Mesenchymal stem cell (in vitro differentiated cells and primary cell): ENCODE data around the gene PLLP.

Source experiments
- DNase-seq: peaks from one replicate; pipeline ENCODE4 v3.0.0-alpha.2; 2013
- H2AFZ ChIP-seq: one replicate; pipeline ENCODE4 v1.6.1; 2013; ENCODE audit warnings: low read depth, mild to moderate bottlenecking, control low read depth, inconsistent platforms, low read length, moderate library complexity
- H2AK5ac ChIP-seq: 2 replicates; pipeline ENCODE4 v1.6.1; 2013; ENCODE audit warnings: low read length, moderate library complexity, mild to moderate bottlenecking, inconsistent platforms; ENCODE audit not compliant: severe bottlenecking
- H2BK120ac ChIP-seq: one replicate; pipeline ENCODE4 v1.6.1; 2013; ENCODE audit warnings: low read depth, mild to moderate bottlenecking, inconsistent platforms, low read length, moderate library complexity
- H2BK12ac ChIP-seq, 2 experiments: one replicate each; pipeline ENCODE4 v1.6.1; 2013; ENCODE audit warnings: inconsistent platforms in 2 of 2, low read length in 2 of 2, mild to moderate bottlenecking in 2 of 2, moderate library complexity in 2 of 2, control low read depth in 1 of 2
- H2BK15ac ChIP-seq: one replicate; pipeline ENCODE4 v1.6.1; 2013; ENCODE audit warnings: mild to moderate bottlenecking, low read depth, inconsistent platforms; ENCODE audit not compliant: poor library complexity, severe bottlenecking
- H2BK5ac ChIP-seq: 2 replicates; pipeline ENCODE4 v1.6.1; 2013; ENCODE audit warnings: low read depth, mild to moderate bottlenecking, low read length, control low read depth, inconsistent platforms; ENCODE audit not compliant: poor library complexity, severe bottlenecking
- H3K14ac ChIP-seq, 2 experiments: one replicate each; pipeline ENCODE4 v1.6.1; 2013; ENCODE audit warnings: inconsistent platforms in 2 of 2, low read length in 2 of 2, control low read depth in 1 of 2, mild to moderate bottlenecking in 1 of 2, moderate library complexity in 1 of 2
- H3K18ac ChIP-seq, 2 experiments: one replicate each; pipeline ENCODE4 v1.6.1; 2013; ENCODE audit warnings: inconsistent platforms in 2 of 2, low read length in 2 of 2, control low read depth in 1 of 2, low read depth in 1 of 2, mild to moderate bottlenecking in 1 of 2
- H3K23ac ChIP-seq, 2 experiments: one replicate each; pipeline ENCODE4 v1.6.1; 2013; ENCODE audit warnings: inconsistent platforms in 2 of 2, low read length in 2 of 2, mild to moderate bottlenecking in 2 of 2, moderate library complexity in 2 of 2, control low read depth in 1 of 2
- H3K27ac ChIP-seq: 2 replicates; pipeline ENCODE4 v1.5.1; 2013; ENCODE audit warnings: mild to moderate bottlenecking, moderate library complexity, low read length, control low read depth, inconsistent platforms; ENCODE audit not compliant: poor library complexity, severe bottlenecking
- H3K27me3 ChIP-seq, 2 experiments: 2 replicates each; pipeline versions ENCODE4 v1.6.1 to v1.7.0; 2013; ENCODE audit warnings: low read length in 2 of 2, mild to moderate bottlenecking in 2 of 2, moderate library complexity in 2 of 2, control low read depth in 1 of 2, inconsistent platforms in 1 of 2; ENCODE audit not compliant: control insufficient read depth in 1 of 2, insufficient read depth in 1 of 2
- H3K36me3 ChIP-seq, 2 experiments: 2 replicates each; pipeline versions ENCODE4 v1.6.1 to v1.7.0; 2013; ENCODE audit warnings: low read length in 2 of 2, control low read depth in 1 of 2, inconsistent platforms in 1 of 2, low read depth in 1 of 2, mild to moderate bottlenecking in 1 of 2; ENCODE audit not compliant: insufficient read depth in 2 of 2, control insufficient read depth in 1 of 2
- H3K4ac ChIP-seq, 2 experiments: one replicate each; pipeline ENCODE4 v1.6.1; 2013; ENCODE audit warnings: inconsistent platforms in 2 of 2, low read length in 2 of 2, mild to moderate bottlenecking in 2 of 2, moderate library complexity in 2 of 2, control low read depth in 1 of 2, low read depth in 1 of 2
- H3K4me1 ChIP-seq: 2 replicates; pipeline ENCODE4 v1.6.1; 2013; ENCODE audit warnings: low read depth, low read length, control low read depth; ENCODE audit not compliant: control insufficient read depth, insufficient read depth
- H3K4me2 ChIP-seq: 2 replicates; pipeline ENCODE4 v1.6.1; 2013; ENCODE audit warnings: low read length, mild to moderate bottlenecking, inconsistent platforms; ENCODE audit not compliant: poor library complexity, severe bottlenecking
- H3K4me3 ChIP-seq, 2 experiments: 2 replicates each; pipeline versions ENCODE4 v1.5.1 to v1.7.0; 2013; ENCODE audit warnings: low read length in 2 of 2, mild to moderate bottlenecking in 2 of 2, control low read depth in 1 of 2, low read depth in 1 of 2; ENCODE audit not compliant: insufficient read depth in 1 of 2
- H3K79me1 ChIP-seq: replicated peaks from 2 replicates; pipeline ENCODE4 v1.6.1; 2013; ENCODE audit warnings: mild to moderate bottlenecking, control low read depth, low read length, inconsistent platforms; ENCODE audit not compliant: poor library complexity, severe bottlenecking
- H3K9ac ChIP-seq: 2 replicates; pipeline ENCODE4 v1.7.0; 2013; ENCODE audit warnings: mild to moderate bottlenecking, low read length, moderate library complexity
- H3K9me3 ChIP-seq: 2 replicates; pipeline ENCODE4 v1.7.0; 2013; ENCODE audit warnings: mild to moderate bottlenecking, low read length; ENCODE audit not compliant: control insufficient read depth
- H4K8ac ChIP-seq: one replicate; pipeline ENCODE4 v1.6.1; 2013; ENCODE audit warnings: inconsistent platforms, mild to moderate bottlenecking, low read length, moderate library complexity
- H4K91ac ChIP-seq: one replicate; pipeline ENCODE4 v1.6.1; 2013; ENCODE audit warnings: mild to moderate bottlenecking, low read length, inconsistent platforms
- WGBS: methylation state at CpG from one replicate; pipeline ENCODE4 v1.1.7; 2013; ENCODE audit warnings: mixed read lengths; 5-methylcytosine and 5-hydroxymethylcytosine counted together

The PLLP gene

GRCh38 chr16:57235128-57236021 is 49.1 kb downstream of the PLLP start:
- Histone ChIP-seq H3K79me1 (peaks cover 12% of the 10 kb centered on the region), H3K27me3 (no peaks in the 10 kb centered on the region), H3K18ac (no peak overlapping the region), H3K36me3 (peaks cover 17 to 91% of the 10 kb centered on the region in 2 experiments), H2AK5ac (no peak overlapping the region), H3K9me3 (no peaks in the 10 kb centered on the region), H3K4me1 (peaks cover 2% of the 10 kb centered on the region), H2AFZ (no peak overlapping the region), H3K4me2 (no peak overlapping the region), H3K4ac (no peak overlapping the region), H2BK5ac (no peak overlapping the region), H2BK120ac (no peak overlapping the region), H4K91ac (no peak overlapping the region), H3K9ac (no peak overlapping the region), H2BK15ac (no peak overlapping the region), H3K23ac (no peak overlapping the region), H3K4me3 (no peak overlapping the region), H3K14ac (no peak overlapping the region), H4K8ac (peak overlapping the region; percentile 41), H2BK12ac (no peak overlapping the region), H3K27ac (peak overlapping the region; percentile 69)
- peak; percentile 56 for DNase-seq
- 84% methylated on average over 6 of the region's 8 CpGs for WGBS

- H3K79me1 ChIP-seq: peaks cover 12% of the 10 kb centered on the region
- H3K27ac ChIP-seq: no peak overlapping the region
- no peak overlapping the region for H2BK12ac ChIP-seq
- H3K18ac ChIP-seq: no peak overlapping the region
- no peak for DNase-seq
- H4K91ac ChIP-seq: no peak overlapping the region
- H3K14ac ChIP-seq: no peak overlapping the region
- no peak overlapping the region for H3K23ac ChIP-seq
- H4K8ac ChIP-seq: no peak overlapping the region
- no peak overlapping the region for H2AK5ac ChIP-seq
- no peak overlapping the region for H3K4ac ChIP-seq
- no peak overlapping the region for H2BK5ac ChIP-seq
- no peak overlapping the region for H2AFZ ChIP-seq
- H3K4me3 ChIP-seq: no peak overlapping the region
- H2BK15ac ChIP-seq: no peak overlapping the region
- peaks cover 2% of the 10 kb centered on the region for H3K4me1 ChIP-seq
- no peak overlapping the region for H3K9ac ChIP-seq
- H3K9me3 ChIP-seq: no peaks in the 10 kb centered on the region
- no peaks in the 10 kb centered on the region for H3K27me3 ChIP-seq
- peaks cover 20 to 92% of the 10 kb centered on the region in 2 experiments for H3K36me3 ChIP-seq
- no peak overlapping the region for H3K4me2 ChIP-seq
- no peak overlapping the region for H2BK120ac ChIP-seq
These were observed 49.8 kb downstream of the PLLP start for GRCh38 chr16:57234707-57235092.

- Histone ChIP-seq H3K14ac (no peak overlapping the region), H2BK120ac (no peak overlapping the region), H3K27me3 (no peaks in the 10 kb centered on the region), H3K79me1 (peaks cover 12% of the 10 kb centered on the region), H3K18ac (no peak overlapping the region), H2BK12ac (no peak overlapping the region), H2BK5ac (no peak overlapping the region), H3K4me2 (no peak overlapping the region), H2AFZ (no peak overlapping the region), H4K91ac (no peak overlapping the region), H3K4me1 (peaks cover 2% of the 10 kb centered on the region), H3K9me3 (no peaks in the 10 kb centered on the region), H3K36me3 (peaks cover 20 to 90% of the 10 kb centered on the region in 2 experiments), H4K8ac (no peak overlapping the region), H2AK5ac (no peak overlapping the region), H3K9ac (no peak overlapping the region), H3K4ac (no peak overlapping the region), H3K4me3 (no peak overlapping the region), H3K23ac (no peak overlapping the region), H3K27ac (no peak overlapping the region), H2BK15ac (no peak overlapping the region)
- WGBS: 95% methylated on average over 9 of the region's 9 CpGs
- no peak for DNase-seq
These were observed 50.3 kb downstream of the PLLP start for GRCh38 chr16:57233944-57234706.

- no peak overlapping the region for H2BK15ac ChIP-seq
- no peak overlapping the region for H4K8ac ChIP-seq
- no peaks in the 10 kb centered on the region for H3K27me3 ChIP-seq
- H4K91ac ChIP-seq: no peak overlapping the region
- H2BK12ac ChIP-seq: no peak overlapping the region
- H3K18ac ChIP-seq: no peak overlapping the region
- no peak overlapping the region for H3K4ac ChIP-seq
- no peak overlapping the region for H3K14ac ChIP-seq
- H2AFZ ChIP-seq: no peak overlapping the region
- H3K9me3 ChIP-seq: no peaks in the 10 kb centered on the region
- H2BK120ac ChIP-seq: no peak overlapping the region
- no peak overlapping the region for H3K9ac ChIP-seq
- peaks cover 22 to 91% of the 10 kb centered on the region in 2 experiments for H3K36me3 ChIP-seq
- peaks cover 4% of the 10 kb centered on the region for H3K4me1 ChIP-seq
- peaks cover 12% of the 10 kb centered on the region for H3K79me1 ChIP-seq
- H3K23ac ChIP-seq: no peak overlapping the region
- DNase-seq: no peak
- H3K4me2 ChIP-seq: no peak overlapping the region
- WGBS: 97% methylated on average over 3 of the region's 3 CpGs
- no peak overlapping the region for H2BK5ac ChIP-seq
- no peak overlapping the region for H3K27ac ChIP-seq
- H3K4me3 ChIP-seq: no peak overlapping the region
- H2AK5ac ChIP-seq: no peak overlapping the region
These were observed 52.6 kb downstream of the PLLP start for GRCh38 chr16:57231821-57232350.
